AG08395 (cell line): Measurements from ENCODE around the gene RASA2.
"Not testable (repeated sequence)": the region's sequence is repeated elsewhere in the genome, so short reads cannot be mapped to it uniquely, and the experiment has no call there.

Source experiments
- DNase-seq: peaks from one replicate; pipeline ENCODE4 v3.0.0; 2012; ENCODE audit warnings: mixed read lengths, low spot score

Gene RASA2

GRCh38 chr3:141493184-141493583 lies 6.4 kb downstream of the RASA2 start:
- DNase-seq = no peak

GRCh38 chr3:141497589-141497988 lies 10.8 kb downstream of the RASA2 start:
- not testable (repeated sequence) for DNase-seq

DNA sequence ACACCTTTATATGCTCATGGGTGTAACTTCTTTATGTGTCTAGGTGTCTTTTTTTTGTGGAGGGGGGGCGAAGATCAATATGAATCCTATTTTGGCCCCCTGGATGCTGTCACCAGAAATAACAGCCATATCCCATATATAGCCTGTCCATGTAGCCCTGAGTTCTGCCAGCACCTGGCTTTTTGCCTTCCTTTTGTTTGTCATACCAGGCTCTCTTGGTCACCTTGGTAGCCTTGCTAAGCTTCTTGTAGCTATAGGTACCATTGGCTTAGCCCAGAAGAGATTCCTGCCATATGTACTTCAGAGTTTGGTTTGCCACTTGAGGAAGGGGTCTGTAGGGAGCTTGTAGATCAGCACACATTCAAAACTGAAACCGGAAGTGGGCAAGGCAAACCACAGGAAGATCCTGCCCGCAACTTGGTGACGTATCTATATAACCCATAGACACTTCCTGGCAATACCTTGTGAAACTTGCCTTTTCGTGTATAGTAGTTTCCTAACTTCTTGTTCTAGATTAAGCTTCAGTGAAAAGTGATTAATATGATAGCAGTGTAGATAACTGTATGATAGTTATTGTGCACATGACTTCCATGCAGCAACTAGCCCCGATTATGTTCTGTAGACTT lies 11.9 kb downstream of the RASA2 start:
- DNase-seq = no peak

- no peak for DNase-seq
These were observed 12.5 kb downstream of the RASA2 start for GRCh38 chr3:141499284-141499683.

- DNase-seq = no peak
These were observed 13.1 kb downstream of the RASA2 start for GRCh38 chr3:141499965-141500364.

DNA sequence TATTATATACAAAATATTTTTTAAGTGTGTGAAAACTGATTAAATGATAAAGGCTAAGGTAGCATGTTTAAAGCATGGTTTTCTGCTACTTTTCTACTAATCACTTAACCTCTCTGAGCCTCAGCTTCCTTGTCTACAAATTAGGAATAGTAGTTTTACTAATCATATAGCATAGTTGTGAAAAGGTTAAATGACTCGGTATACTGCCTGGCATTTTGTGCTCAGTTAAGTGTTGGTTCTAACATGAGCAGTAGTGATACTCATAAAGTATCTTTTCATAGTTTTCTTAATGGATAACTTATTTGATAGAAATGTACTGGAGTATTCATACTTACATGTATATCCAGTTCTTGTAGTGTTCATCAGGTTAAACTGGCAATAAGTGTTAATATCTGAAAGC lies 13.6 kb downstream of the RASA2 start:
- DNase-seq = no peak

GRCh38 chr3:141505166-141505565 lies 18.3 kb downstream of the RASA2 start:
- no peak for DNase-seq

DNA sequence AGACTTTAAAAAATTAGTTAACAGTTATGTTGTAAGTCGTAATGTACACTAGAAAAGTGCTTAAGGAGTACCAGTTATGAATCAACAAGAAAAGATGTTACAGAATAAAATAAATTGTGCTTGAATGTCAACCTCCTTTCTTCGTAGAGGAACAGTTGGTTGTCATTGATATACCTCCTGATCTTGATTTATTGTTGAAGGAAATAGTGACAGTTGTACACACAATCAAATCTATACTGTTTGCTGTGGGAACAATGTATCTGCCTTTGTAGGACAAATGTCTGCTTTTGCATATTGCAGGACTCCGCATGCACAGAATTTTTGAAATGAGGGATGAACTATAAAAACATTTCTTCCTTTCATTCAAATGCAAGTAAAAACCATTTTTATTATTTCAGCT lies 19.2 kb downstream of the RASA2 start:
- DNase-seq = no peak

- no peak for DNase-seq
These were observed 20.7 kb downstream of the RASA2 start for GRCh38 chr3:141507392-141508066.

DNA sequence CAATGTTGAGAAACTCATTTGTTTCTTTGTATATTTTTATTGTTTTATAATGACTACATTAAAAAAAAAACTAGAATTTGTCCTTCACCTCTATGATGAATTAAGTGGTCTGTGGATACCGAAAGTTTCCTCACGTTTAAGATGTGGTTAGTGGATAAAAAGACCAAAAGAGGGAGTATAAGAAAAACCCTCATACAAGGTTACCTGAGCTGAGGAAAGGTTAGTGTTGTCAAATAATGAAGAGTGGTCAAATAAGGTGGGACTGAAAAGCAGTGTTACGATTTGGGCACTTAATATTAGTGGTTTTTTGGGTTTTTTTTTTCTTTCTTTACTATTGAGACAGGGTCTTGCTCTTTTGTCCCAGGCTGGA lies 21.2 kb downstream of the RASA2 start:
- no peak for DNase-seq

GRCh38 chr3:141511361-141511760 lies 24.5 kb downstream of the RASA2 start:
- no peak for DNase-seq

DNA sequence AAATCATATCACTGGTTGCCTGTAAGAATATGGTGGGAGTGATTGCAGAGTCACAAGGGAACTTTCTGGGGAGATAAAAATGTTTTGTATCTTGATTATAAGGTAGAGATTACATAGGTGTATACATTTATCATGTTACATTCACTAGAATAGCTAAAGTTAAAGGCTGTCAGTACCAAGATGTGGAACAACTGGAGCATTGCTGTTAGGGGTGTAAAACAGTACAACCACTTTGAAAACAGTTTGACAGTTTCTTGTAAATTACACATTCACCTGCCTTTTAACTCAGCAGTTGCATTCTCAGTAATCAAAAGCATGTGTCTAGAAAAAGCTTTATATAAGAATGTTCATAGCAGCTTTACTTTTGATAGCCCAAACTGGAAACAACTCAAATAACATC lies 27.6 kb downstream of the RASA2 start:
- no peak for DNase-seq

- no peak for DNase-seq
These were observed 32.8 kb downstream of the RASA2 start for GRCh38 chr3:141519587-141519986.

DNA sequence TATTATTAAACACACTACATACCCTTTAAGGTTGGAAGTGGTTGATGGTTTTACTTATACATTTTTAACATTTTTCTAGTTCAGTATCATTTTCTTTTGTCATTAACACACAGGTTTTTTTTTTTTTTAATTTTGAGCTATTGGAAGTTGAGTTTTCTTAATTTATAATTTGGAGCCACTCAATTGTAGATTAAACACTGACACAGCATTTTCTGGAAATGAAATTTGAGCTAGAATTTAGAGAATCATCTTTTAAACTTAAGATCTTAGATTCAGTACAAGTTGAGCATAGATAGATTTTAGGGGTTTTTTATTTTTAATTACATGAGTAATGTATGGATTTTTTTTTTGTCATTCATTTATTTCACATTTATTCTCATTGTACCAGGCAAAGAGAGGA lies 35.0 kb downstream of the RASA2 start:
- no peak for DNase-seq

DNA sequence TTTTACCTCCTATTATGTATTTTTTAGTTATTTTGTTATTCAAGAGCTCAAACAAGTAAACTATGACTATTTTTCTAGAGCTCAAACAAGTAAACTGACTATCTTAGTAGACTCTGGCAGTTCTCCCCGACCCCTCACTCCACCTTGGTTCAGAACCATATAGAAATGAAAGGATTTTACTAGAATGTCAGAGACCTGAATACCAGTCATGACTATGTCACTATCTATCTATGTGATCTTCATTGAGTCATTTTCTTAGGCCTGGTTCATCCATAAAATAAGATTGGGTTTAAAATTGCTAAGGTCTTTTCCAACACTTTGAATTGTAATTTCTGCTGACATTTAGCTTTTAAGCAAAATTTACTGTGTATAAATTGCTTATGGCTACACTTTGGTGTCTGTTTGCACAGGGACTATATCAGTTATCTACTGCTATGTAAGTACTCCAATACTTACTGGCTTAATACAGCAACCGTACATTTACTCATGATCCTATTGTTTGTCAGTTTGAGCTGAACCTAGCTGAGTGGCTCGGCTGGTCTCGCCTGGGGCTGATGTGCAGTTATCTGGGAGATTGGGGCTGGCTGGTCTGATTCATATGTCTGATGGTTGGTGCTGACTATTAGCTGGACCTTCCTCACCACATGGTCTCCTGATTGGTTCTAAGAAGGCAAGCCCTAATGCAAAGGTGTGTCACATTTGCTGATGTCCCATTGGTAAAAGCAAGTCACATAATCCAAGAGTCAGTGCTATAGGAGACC lies 37.0 kb downstream of the RASA2 start:
- no peak for DNase-seq

- DNase-seq = no peak
These were observed 38.2 kb downstream of the RASA2 start for GRCh38 chr3:141524988-141525387.

DNA sequence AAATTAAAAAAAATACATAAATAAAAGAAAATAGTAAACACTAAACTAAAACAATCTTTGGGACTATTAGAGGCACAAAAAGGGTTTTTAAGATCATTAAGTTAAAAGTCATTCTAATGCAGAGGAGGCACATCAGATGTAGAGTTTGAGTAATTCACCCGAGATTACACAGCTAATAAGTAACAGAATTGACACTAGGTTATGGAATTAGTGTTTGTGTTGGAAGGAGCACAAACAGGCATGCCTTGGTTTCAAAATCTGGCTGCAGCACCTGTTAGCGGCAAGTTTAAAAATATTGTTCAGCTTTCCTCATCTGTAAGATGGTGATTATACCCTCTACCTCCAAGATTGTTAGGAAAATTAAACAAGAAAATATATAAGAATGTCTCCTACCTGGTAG lies 39.0 kb downstream of the RASA2 start:
- DNase-seq = no peak

DNA sequence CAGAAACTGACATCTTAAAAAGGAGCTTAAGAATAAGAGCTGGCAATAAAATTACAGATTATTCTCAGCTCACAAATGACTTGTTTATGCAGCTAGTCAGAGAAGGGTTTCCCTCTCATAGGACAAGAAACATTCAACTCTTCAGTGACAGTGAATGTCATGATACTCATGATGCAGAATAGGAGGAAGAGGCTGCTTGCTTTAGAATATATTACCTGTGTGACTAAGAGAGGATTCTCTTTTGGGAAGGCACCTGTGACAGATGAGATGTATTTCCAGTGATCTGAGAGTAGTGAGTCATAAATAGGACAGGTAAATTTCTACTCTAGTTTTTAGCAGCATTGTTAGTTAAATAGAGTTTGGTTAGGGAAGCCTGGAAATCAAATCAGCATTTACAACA lies 39.9 kb downstream of the RASA2 start:
- DNase-seq = no peak

DNA sequence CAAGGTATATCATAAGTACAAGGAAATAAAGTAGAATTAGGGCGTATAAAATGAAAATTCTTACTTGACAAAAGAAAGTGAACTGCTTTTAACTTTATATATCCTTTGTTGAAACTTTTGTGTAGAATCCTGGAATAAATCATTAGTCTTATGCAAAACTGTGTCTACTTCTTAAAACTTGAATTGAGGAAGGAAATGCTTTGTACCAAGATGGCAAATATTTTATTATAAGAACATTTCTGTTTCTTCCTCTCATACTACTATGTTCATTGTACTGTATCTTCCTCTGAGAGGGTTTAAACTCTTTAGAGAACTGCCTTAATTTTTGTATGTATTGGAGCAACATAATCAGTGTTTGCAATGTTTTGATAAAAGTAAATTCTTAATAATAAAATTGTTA lies 42.0 kb downstream of the RASA2 start:
- DNase-seq = no peak

- no peak for DNase-seq
These were observed 42.4 kb downstream of the RASA2 start for GRCh38 chr3:141529256-141529655.

GRCh38 chr3:141529717-141530414 lies 43.0 kb downstream of the RASA2 start:
- DNase-seq = no peak

DNA sequence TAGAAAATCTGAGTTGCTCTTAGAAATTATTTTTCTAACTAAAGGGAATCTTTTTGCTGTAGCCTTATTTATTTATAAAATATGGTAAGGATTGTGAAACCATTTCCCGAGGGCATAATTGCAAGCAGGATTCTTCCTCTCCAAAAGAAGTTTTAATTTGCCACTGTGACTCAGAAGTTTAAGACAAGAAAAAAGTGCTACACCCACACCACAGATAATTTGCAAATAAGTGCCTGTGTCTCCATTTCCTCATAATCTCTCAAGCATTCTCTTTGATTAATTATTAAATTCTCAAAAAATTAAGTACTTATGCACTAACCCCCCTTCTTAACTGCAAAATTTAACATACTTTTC lies 43.6 kb downstream of the RASA2 start:
- DNase-seq = peak; percentile 56

DNA sequence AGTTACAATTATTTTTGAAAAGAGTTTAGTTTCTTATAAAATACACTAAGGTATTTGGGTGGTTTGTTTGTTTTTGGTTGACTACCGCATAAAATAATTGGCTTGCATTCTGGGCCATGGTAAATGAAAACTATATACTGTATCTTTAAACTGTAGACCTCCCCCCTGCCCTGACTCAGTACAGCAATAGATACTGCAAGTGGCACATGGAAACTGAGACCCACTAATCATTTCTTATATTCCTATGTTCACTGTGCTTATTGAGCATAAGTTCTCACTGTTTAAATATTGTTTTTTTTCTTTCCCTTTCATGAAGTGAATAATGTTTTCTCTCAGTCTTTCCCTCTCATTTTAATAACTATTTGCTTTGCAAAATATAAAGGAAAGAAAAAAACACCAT lies 45.8 kb downstream of the RASA2 start:
- no peak for DNase-seq
